ENCODE measurements around the gene GFOD2.

GFOD2 gene

GRCh38 chr16:67647111-67647651 lies 71.9 kb downstream of the GFOD2 start:
- TF ChIP-seq GATA3 (IDR thresholded peaks at IDR 0.05; ENCODE audit: low read depth, low read length) = no peak
- no peak for TF ChIP-seq GATA2 (IDR thresholded peaks at IDR 0.05; ENCODE audit: low read depth, low read length)

GRCh38 chr16:67645397-67646121 lies 73.6 kb downstream of the GFOD2 start:
- no peak for TF ChIP-seq GATA3 (IDR thresholded peaks at IDR 0.05; ENCODE audit: low read depth, low read length)
- TF ChIP-seq GATA2 (IDR thresholded peaks at IDR 0.05; ENCODE audit: low read depth, low read length) = no peak

- TF ChIP-seq GATA2 (IDR thresholded peaks at IDR 0.05; ENCODE audit: low read depth, low read length) (no peak), GATA3 (IDR thresholded peaks at IDR 0.05; ENCODE audit: low read depth, low read length) (no peak)
These were observed 75.1 kb downstream of the GFOD2 start for GRCh38 chr16:67644038-67644437.

GRCh38 chr16:67641779-67642708 lies 77.1 kb downstream of the GFOD2 start:
- TF ChIP-seq GATA2 (IDR thresholded peaks at IDR 0.05; ENCODE audit: low read depth, low read length) = no peak
- TF ChIP-seq GATA3 (IDR thresholded peaks at IDR 0.05; ENCODE audit: low read depth, low read length) = no peak

- TF ChIP-seq GATA3 (IDR thresholded peaks at IDR 0.05; ENCODE audit: low read depth, low read length) = no peak
- no peak for TF ChIP-seq GATA2 (IDR thresholded peaks at IDR 0.05; ENCODE audit: low read depth, low read length)
These were observed 81.5 kb downstream of the GFOD2 start for GRCh38 chr16:67637625-67638024.

GRCh38 chr16:67636713-67637112 lies 82.4 kb downstream of the GFOD2 start:
- TF ChIP-seq GATA2 (IDR thresholded peaks at IDR 0.05; ENCODE audit: low read depth, low read length) = no peak
- no peak for TF ChIP-seq GATA3 (IDR thresholded peaks at IDR 0.05; ENCODE audit: low read depth, low read length)

- no peak for TF ChIP-seq GATA3 (IDR thresholded peaks at IDR 0.05; ENCODE audit: low read depth, low read length)
- no peak for TF ChIP-seq GATA2 (IDR thresholded peaks at IDR 0.05; ENCODE audit: low read depth, low read length)
These were observed 86.5 kb downstream of the GFOD2 start for GRCh38 chr16:67632415-67633172.

GRCh38 chr16:67628216-67628615 lies 90.9 kb downstream of the GFOD2 start:
- no peak for TF ChIP-seq GATA3 (IDR thresholded peaks at IDR 0.05; ENCODE audit: low read depth, low read length)
- no peak for TF ChIP-seq GATA2 (IDR thresholded peaks at IDR 0.05; ENCODE audit: low read depth, low read length)
